ENCODE results near the gene LRFN3.
"Not testable (repeated sequence)": the region's sequence is repeated elsewhere in the genome, so short reads cannot be mapped to it uniquely, and the experiment has no call there.

The LRFN3 gene, protein sequence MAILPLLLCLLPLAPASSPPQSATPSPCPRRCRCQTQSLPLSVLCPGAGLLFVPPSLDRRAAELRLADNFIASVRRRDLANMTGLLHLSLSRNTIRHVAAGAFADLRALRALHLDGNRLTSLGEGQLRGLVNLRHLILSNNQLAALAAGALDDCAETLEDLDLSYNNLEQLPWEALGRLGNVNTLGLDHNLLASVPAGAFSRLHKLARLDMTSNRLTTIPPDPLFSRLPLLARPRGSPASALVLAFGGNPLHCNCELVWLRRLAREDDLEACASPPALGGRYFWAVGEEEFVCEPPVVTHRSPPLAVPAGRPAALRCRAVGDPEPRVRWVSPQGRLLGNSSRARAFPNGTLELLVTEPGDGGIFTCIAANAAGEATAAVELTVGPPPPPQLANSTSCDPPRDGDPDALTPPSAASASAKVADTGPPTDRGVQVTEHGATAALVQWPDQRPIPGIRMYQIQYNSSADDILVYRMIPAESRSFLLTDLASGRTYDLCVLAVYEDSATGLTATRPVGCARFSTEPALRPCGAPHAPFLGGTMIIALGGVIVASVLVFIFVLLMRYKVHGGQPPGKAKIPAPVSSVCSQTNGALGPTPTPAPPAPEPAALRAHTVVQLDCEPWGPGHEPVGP

DNA sequence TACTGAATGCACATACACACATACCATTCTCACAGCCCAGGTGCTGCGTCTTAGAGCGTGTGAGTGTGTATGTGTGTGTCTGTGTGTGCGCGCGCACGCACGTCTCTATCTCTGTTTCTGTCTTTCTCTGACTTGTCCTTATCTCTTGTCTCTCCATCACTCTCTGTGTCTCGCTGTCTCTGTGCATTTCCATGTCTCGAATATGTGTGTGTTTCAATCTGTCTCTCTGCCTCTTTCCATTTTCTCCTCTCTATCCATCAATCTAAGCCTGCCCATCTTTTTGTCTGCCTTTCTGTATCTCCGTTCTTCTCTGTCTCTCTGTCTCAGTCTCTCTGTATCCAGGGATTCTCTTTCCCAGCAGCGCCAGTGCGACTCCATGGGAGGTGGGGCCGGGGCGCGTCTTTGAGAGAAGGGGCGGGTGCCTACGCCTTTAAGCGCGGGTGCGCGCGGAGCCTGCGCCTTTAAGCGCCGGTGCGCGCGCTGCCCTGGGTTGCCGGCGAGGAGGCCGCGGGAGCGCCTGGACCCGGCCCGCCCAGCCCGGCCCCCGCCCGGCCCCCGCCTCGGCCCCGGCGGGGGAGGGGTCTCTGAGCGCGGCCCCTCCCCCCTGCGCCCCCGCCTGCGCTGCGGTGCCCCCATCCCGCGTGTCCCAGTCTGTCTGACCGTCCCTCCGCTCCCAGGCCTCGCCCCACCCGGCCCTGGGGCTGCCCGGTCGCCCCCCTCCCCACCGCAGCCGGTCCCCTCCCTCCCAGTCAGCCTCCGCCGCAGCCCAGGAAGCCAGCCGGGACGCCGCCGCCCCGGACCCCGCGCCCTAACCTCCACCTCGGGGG is at the start of gene LRFN3:
Gene LRFN3, plus strand, starts transcription at position 464 of the 827 bp plus-strand sequence. CDS start 3,052 bp downstream, outside the sequence.
- DNase-seq (ENCODE audit: low read depth) = peak; percentile 40

DNA sequence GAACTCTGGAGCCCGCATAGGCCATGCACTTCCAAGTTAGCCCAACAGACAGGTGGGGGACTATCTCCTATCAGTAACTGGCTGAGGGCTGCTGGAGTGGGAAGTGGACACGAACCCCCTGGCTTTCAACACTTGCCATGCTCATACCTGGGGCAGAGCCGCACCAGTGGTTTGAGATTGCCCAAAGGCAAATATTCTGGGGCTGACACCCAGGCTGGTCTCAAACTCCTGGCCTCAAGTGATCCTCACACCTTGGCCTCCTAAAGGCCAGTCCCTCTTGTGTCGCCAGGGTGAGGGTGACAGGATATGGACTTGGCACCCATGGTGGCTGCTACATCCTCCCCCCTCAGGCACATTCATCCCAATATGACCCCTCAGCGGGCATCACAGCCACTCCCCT is 49.0 kb upstream of the LRFN3 start:
- DNase-seq (ENCODE audit: low read depth) = no peak

DNA sequence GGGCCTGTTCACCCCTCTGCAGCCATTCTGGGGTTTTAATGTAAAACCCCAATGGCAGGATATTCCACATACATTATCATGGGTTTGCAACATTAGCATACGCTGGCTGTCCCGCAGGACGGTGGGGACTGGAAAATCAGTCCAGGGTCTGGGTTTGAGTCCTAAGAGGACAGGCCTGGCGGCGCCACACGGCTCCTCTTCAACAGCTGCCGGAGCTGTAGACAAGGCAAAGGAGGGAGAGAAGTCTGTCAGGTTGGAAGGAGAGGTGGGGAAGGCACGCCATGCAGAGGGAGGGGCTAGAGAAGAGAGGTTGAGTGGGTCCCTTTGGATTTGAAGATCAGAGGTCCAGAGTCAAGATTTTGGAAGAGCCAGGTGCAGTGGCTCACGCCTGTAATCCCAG is 47.8 kb upstream of the LRFN3 start:
- no peak for DNase-seq (ENCODE audit: low read depth)

DNA sequence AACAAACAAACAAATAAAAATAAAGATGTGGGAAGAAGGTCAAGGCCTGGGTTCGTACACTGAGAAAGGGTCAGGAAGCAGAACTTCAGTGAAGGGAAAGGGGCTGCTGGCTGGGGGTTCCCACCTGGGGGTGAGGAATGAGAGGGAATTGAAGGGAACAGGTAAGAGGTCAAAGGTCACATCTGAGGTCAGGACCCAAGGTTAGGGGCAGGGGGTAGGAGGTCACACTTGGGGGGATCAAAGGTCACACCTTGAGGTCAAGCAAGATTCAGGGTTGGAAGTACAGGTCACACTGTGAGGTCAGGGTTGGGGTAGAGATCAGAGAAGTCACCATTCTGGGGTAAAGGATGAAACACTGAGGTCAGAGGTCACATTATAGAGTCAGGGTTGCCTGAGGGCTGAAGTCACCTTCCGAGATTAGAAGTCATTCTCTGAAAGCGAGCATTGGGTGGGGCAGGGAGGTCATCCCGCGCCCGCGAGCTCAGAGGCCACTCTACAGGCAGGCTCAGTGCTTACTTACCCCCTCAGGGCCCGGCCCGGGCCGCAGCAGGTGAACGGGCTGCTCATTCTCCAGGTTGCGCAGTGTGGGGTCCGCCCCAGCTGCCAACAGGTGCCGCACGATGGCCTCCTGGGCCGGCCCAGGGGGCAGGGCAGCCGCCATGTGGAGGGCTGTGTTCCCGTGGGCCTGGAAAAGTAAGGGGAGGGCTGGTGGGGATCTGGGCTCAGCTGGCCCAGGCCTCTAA is 46.6 kb upstream of the LRFN3 start:
- no peak for DNase-seq (ENCODE audit: low read depth)

DNA sequence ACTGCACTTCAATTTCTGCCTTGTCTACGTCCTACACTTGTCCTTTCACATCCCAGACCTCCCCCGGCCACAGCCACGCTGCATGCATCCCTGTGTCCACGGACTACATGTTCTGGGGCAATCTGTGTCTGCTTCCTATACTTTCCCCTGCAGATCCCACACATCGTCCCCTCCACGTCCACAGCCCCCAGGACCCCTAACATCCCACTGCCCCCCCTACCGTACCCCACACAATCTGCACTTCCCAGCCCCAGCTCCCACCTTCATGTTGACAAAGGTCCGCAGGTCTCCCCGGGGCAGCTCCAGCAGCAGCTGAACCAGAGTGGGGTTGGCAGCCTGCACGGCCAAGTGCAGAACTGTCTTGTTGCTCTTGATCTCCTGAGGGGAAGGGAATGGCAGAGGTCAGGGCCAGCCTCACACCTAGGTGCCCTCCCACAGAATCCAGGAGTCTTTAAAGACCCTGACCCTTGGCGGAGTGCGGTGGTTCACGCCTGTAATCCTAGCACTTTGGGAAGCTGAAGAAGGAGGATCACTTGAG is 46.0 kb upstream of the LRFN3 start:
- no peak for DNase-seq (ENCODE audit: low read depth)

DNA sequence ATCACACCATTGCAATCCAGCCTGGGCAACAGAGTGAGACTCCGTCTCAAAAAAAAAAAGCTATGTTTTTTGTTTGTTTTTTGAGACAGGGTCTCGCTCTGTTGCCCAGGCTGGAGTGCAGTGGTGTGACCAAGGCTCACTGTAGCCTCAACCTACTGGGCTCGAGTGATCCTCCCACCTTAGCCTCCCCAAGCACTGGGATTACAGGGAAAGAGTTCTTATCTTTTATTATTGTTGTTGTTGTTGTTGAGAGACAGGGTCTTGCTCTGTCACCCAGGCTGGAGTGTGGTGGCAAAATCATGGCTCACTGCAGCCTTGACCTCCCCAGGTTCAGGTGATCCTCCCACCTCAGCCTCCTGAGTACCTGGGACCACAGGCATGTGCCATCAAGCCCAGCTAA is 44.4 kb upstream of the LRFN3 start:
- DNase-seq (ENCODE audit: low read depth) = not testable (repeated sequence)

DNA sequence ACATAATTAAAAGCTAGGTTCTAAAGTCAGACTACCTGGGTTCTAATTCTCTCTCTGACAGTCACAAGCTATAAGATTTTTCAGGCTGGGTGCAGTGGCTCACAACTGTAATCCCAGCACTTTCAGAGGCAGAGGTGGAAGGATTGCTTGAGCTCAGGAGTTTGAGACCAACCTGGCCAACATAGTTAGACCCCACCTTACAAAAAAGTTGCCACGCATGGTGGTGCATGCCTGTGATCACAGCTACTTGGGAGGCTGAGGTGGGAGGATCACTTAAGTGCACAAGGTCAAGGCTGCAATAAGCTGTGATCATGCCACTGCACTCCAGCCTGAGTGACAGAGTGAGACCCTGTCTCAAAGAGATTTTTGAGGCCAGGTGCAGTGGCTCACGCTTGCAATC is 41.8 kb upstream of the LRFN3 start:
- no peak for DNase-seq (ENCODE audit: low read depth)

DNA sequence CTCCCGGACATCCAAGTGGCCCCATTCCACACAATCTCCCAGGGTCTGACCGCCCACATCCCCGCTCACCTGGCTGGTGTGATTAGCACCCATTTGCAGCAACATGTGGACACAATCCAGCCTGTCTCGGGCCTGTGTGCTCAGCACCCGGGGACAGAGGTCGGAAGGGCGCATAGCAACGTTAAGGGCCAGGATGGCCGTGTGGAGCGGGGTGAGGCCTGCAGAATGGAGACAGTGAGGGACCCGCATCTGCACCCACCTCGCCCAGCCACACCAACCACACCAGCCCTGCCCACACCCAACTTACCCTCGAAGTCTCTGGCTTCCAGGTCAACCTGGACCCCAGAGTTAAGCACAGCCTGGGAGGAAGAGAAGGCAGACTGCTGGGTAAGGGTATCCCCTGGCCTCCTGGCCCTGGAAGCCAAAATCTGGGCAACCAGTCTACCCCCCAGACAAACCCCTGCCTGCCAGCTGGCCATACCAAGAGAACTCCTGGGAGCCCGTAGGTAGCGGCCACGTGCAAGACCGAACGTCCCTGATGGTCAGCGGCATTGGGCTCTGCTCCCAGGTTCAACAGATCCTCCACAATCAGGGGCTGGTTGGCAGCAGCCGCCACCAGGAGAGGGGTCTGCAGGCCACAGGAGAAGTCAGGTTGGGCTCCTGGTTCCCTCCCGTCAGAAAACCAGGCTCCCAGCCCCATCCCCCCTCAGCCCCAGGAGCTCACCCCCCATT is 40.1 kb upstream of the LRFN3 start:
- DNase-seq (ENCODE audit: low read depth) = no peak

DNA sequence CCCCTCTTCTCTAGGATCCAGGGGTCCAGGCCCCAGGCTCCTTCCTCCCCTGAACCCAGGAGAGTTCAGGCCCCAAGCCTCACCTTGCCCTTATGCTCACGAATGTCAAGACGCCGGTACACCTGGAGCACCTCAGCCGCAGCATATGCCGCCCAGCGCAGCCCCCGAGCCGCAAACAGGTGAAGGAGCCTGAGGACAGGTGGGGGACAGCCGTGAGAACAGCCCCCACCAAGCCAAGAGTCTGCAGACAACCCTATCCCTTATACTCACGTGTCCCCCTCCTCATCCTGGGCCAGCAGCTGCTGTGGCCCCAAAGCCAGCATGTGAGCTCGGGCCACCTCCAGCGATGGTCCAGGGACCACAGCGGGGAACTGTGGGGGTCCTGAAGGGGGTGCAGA is 39.5 kb upstream of the LRFN3 start:
- no peak for DNase-seq (ENCODE audit: low read depth)

DNA sequence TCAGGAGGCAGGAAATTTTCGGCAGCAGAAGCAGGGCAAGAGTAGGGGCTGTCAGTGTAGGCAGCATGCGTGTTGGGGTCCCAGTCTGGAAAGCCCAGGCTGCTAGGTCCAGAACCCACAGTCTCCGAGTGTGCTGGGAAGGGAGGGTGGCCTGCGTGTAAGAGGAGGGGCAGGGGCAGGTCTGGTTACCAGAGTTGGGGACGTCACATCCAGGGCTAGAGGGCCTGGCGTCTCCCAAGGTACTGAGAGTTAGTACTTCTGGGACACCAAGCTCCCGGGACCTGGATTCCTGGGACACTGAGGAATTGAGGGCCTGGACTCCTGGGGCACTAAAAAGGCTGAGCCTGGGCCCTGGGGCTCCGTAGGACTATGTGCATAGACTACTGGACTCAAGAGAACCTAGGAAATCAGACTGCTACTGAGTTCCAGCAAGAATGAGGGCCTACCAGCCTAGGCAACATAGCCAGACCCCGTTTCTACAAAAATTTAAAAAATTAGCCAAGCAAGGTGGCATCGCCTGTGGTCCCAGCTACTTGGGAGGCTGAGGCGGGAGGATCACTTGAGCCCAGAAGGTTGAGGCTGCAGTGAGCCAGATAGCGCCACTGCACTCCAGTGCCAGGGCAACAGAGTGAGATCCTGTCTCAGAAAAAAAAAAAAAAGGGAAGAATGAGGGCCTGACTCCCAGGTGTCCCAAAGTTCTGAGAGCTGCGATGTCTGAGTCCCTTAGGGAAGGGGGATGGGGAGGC is 38.3 kb upstream of the LRFN3 start:
- DNase-seq (ENCODE audit: low read depth) = no peak

DNA sequence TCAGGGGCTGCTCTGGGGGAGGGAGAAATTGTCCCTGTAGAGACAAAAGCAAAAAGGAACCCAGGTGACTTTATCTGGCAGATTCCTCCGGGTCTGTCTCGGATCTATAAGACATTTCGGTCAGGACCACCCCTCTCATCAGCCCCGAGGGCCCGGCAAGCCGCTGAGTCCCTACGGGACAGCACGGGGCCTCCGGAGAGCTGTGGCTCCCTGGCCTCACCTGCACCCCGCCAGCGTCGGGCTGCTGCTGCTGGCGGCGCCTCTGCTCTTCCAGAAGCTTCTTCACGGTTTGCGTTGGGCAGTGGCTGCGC is 37.7 kb upstream of the LRFN3 start:
- no peak for DNase-seq (ENCODE audit: low read depth)

DNA sequence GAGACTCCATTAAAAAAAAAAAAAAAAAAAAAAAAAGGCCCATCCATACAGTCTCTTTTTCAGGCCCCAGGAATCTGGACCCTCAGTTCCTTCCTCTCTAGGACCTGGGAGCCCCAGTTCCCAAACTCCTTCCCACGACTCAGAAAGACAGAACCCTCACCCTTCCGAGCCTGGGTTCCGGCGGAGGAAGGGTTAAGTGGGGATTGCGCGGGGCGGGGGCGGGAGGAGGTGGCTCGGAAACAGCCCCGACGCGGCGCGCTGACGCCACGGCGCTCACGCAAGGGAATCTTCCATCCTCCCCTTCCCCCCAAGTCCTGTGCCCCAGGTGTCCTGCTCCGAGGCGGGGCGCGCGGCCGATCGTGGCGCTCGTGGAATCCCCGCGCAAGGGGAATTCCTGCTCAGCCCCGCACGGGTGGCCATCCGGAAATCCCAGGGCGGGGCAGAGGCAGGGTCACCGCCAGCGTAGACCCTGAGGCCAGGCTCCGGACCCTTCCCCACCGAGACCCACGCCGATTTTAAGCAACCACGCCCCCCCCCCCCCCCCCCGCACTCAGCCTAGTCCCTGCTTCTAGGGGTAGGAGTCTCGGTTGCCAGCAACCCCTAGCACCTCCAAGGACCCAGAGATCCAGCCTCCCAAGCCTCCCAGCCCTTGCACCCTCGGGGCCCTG is 36.5 kb upstream of the LRFN3 start:
- peak; percentile 84 for DNase-seq (ENCODE audit: low read depth)

DNA sequence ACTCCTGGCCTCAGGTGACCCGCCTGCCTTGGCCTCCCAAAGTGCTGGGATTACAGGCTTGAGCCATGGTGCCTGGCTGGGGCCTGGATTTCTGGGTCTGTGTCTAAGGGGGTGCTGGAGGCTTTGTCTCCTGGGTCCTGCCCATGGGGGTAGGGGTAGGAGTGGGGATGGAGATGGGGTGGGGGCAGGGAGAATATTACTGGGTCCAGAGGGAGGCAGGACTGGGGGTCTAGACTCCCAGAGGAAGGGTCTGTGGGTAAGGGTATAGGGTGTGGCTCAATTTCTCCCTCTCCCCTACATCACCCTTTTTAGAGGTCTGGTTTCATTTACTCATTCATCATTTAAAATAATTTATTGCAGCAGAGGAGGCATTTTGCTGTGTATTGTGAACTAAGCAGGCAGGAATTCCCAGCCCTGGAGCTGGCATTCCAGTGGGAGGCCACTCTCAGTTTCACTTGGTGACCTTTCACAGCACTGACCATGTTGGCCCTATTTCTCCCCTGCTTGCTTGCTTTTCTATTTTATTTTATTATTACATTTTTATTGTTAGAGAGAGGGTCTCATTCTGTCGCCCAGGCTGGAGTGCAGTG is 35.0 kb upstream of the LRFN3 start:
- DNase-seq (ENCODE audit: low read depth) = no peak

DNA sequence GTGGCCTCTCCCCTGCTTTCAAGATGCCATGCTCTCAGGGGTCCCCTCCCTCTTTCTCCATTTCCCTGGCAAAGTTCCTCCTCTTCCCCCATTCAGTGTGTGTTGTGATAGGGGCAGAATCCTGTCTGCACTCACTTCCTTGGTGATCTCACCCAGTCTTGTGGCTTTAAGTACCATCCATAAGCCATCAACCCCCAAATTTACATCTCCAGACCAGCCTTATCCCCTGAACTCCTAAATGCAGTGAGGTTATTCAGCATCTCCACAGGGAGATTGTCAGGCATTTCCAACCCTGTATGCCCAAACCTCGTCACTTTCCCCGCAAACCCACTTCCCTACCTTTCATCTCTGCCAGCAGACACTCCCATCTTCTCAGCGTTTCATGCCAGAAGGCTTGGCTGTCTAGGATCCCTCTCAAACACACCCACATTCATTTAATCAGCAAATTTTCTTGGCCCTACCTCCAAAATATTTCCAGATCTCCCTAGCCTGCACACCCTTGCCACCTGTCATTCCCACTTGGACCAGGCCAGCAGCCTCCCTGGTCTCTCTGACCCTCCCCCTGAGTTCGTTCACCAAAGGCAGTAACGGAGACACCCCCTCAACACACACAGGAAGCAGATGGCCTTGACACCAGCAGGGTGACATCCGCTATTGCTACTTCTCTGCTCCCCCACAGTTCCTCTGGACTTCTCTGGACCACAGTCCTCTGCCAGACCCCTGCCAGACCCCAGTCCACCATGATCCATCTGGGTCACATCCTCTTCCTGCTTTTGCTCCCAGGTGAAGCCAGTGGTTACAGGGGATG is 34.1 kb upstream of the LRFN3 start, which contains the start of gene HCST:
Gene HCST, plus strand, starts transcription at position 676 of the 808 bp plus-strand sequence. Its CDS starts 65 bp downstream, at position 741.
- no peak for DNase-seq (ENCODE audit: low read depth)

DNA sequence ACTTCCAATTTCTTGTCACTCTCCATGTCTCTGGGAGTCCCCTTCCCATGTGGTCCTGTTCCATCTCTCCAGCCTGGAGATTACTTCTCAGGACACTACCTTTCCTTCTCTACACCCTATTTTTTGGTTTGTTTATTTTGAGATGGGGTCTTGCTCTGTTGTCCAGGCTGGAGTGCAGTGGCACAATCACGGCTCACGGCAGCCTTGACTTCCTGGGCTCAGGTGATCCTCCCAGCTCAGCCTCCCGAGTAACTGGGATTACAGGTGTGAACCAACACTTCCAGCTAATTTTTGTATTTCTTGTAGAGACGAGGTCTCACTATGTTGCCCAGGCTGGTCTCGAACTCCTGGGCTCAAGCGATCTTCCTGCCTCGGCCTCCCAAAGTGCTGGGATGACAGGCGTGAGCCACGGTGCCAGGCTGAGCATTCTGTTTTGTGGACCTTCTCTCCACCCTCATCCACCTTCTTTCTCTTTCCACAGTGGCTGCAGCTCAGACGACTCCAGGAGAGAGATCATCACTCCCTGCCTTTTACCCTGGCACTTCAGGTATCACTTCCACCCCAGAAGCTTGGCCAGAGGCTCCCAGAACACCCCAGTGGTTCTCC is 33.2 kb upstream of the LRFN3 start:
- DNase-seq (ENCODE audit: low read depth) = no peak

DNA sequence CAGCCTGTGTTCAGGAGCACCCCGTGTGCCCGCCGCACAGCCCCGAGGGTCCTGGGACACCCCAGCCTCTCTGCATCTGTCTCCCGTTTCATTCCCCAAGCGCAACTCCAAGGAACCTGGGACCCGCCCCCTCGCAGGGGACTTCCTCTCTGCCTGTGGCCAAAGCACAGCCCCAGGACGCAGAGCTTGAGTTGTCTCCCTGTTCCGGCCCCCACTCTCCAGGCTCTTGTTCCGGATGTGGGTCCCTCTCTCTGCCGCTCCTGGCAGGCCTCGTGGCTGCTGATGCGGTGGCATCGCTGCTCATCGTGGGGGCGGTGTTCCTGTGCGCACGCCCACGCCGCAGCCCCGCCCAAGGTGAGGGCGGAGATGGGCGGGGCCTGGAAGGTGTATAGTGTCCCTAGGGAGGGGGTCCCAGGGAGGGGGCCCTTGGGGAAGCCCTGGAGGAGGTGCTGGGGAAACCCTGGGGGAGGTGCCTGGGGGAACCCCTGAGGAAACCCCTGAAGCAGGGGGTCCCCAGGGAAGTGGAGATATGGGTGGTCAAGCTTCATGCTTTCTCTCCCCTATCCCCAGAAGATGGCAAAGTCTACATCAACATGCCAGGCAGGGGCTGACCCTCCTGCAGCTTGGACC is 32.5 kb upstream of the LRFN3 start:
- peak; percentile 86 for DNase-seq (ENCODE audit: low read depth)

DNA sequence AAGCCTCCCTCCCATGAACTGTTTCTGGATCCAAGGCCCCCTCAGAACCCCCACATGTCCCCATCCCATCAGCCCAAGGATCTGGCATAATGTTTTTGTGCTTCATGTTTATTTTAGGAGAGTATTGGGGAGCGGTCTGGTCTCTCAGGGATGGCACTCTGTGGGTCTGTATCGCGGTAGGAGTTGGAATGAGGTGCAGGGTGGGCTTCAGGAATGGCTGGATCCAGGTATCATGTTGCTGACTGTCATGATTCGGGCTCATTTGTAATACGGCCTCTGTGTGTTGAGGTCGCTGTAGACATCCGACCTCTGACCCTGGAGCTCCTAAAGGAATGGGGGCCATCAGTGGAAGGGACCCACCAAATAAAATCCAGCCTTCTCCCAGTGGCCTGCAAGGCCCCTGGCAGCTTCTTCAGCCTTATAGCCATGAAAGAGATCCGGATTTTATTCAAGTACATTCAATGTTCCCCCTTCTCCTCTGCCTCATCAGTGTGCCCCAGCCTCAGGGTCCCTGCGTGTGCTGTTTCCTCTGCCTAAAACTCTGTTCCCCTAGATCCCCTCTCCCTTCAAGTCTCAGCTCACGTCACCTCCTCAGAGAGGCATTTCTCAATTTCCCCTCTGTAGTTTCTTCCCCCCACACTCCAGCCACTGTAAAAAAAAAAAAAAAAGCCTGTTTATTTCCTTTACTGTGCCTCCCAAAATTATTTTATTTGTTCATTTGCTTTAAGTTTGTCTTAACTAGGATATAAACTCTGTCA is 31.7 kb upstream of the LRFN3 start:
- DNase-seq (ENCODE audit: low read depth) = no peak
